Measurements from ENCODE around the gene SDK1. TPM values are rescaled to one million over a fixed set of nuclear protein-coding genes. Genes with fewer than 3 reads are reported as not detected.

SDK1 gene
- total RNA-seq, 2 donors from 2014 or later, result 4.8 to 13.2 TPM

DNA sequence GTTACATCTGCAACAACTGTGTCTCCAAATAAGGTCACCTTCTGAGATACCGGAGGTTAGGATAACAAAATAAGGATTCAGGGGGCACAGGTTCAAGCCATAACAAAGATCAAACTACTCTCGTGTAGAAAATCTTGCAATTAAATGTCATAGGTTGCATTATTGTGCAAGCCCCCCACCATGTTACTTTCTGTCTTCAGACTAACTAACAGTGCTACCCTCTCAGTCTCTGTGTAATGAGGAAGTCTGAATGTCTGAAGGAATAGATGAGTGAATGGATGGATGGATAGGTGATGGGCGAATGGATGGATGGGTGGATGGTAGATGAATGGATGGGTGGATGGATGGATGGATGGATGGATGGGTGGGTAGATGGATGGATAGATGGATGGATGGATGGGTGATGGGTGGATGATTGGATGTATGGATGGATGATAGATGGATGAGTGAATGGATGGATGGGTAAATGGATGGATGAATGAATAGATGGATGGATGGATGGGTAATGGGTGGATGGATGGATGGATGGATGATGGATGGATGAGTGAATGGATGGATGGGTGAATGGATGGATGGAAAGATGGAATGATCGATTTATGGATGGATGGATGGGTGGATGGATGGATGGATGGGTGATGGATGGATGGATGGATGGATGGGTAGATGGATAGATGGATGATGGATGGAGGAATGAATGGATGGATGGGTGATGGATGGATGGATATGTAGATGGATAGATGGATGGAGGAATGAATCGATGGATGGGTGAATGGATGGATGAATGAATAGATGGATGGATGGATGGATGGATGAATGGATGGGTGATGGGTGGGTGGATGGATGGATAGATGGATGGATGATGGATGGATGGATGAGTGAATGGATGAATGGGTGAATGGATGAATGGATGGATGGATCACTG lies 823.8 kb downstream of the SDK1 start:
- 95% methylated on average over 5 of the region's 5 CpGs for WGBS
- H3K27me3 ChIP-seq (replicated peaks; ENCODE audit: insufficient read depth), result no peaks in the 10 kb centered on the region
- H3K4me3 ChIP-seq, result no peak overlapping the region
- intact Hi-C loops (cut with DNase I), result no loop called here
- H3K9me3 ChIP-seq, result no peaks in the 10 kb centered on the region
- no peak for DNase-seq (ENCODE audit: low spot score)
- TF ChIP-seq POLR2AphosphoS5 (IDR thresholded peaks at IDR 0.05), result no peak
- TF ChIP-seq POLR2A (IDR thresholded peaks at IDR 0.05), result no peak
- TF ChIP-seq, protein P1, sequence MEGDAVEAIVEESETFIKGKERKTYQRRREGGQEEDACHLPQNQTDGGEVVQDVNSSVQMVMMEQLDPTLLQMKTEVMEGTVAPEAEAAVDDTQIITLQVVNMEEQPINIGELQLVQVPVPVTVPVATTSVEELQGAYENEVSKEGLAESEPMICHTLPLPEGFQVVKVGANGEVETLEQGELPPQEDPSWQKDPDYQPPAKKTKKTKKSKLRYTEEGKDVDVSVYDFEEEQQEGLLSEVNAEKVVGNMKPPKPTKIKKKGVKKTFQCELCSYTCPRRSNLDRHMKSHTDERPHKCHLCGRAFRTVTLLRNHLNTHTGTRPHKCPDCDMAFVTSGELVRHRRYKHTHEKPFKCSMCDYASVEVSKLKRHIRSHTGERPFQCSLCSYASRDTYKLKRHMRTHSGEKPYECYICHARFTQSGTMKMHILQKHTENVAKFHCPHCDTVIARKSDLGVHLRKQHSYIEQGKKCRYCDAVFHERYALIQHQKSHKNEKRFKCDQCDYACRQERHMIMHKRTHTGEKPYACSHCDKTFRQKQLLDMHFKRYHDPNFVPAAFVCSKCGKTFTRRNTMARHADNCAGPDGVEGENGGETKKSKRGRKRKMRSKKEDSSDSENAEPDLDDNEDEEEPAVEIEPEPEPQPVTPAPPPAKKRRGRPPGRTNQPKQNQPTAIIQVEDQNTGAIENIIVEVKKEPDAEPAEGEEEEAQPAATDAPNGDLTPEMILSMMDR (IDR thresholded peaks at IDR 0.05), result no peak
- H3K36me3 ChIP-seq, result no peaks in the 10 kb centered on the region
- H3K27ac ChIP-seq, result no peak overlapping the region
- H3K4me1 ChIP-seq (replicated peaks), result no peaks in the 10 kb centered on the region

DNA sequence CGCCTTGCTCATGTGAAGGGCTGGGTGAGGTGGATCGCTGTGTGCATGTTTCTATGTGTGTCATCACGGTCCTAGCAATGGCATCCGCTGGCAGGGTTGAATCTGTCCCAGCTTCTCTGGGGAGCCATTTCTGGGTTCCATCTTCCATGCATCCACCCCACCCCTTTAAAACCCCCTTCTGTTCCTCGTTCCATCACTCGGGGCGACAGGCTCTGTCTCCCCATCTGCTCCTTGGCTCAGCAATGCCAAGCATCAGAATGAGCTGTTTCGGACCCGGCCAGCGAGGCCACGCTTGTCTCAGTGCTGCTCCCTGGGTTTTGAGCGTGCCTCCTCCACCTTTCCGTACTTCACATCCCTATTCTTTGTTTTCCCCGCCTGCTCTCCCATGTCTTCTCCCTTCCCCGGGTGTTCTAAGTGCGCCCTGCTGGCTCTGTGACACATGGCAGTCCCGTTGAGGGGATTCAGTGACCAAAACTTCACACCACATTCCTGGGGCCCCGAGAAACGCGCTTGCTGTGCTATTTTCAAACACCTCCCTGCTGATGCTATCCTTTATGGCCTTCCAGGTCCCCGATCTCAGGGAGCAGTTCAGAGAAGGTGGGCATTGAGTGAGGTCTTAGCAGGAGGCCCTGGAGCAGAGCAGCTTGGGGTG lies 827.0 kb downstream of the SDK1 start:
- TF ChIP-seq POLR2A (IDR thresholded peaks at IDR 0.05) (no peak), POLR2AphosphoS5 (IDR thresholded peaks at IDR 0.05) (no peak)
- TF ChIP-seq, protein P1 (IDR thresholded peaks at IDR 0.05), result no peak
- intact Hi-C loops (cut with DNase I), result no loop called here
- Histone ChIP-seq H3K9me3 (no peaks in the 10 kb centered on the region), H3K4me1 (replicated peaks) (no peaks in the 10 kb centered on the region), H3K27me3 (replicated peaks; ENCODE audit: insufficient read depth) (no peaks in the 10 kb centered on the region), H3K27ac (no peak overlapping the region), H3K36me3 (no peaks in the 10 kb centered on the region), H3K4me3 (no peak overlapping the region)
- DNase-seq (ENCODE audit: low spot score), result no peak
- WGBS, result 93% methylated on average over 21 of the region's 21 CpGs

DNA sequence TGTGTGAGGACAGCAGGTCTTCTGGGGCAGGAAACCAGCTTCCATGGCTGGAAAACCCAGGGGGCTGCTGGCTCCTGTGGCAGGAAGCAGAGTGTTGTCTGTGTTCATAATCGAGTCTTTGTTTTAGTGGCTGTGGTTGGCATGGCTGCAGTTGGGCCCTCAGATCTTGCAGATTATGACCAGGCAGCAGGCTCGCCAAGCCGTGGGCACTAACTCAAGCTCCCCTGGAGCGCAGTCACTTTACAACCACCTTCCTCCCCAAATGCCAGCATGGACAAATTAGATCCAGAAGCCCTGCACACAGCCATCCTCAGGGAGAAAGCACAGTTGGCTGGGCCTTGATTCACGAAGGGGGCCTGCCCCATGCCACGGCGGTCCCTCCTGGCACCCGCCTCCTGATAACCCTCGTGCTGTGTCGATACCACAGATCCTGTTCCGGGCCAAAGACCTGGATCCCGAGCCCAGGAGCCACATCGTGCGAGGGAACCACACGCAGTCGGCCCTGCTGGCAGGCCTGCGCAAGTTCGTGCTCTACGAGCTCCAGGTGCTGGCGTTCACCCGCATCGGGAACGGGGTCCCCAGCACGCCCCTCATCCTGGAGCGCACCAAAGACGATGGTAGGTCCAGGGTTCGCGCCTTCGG lies 828.5 kb downstream of the SDK1 start:
- WGBS, result 86% methylated on average over 29 of the region's 29 CpGs
- Histone ChIP-seq H3K27me3 (replicated peaks; ENCODE audit: insufficient read depth) (no peaks in the 10 kb centered on the region), H3K4me3 (no peak overlapping the region), H3K27ac (no peak overlapping the region), H3K36me3 (no peaks in the 10 kb centered on the region), H3K4me1 (replicated peaks) (no peaks in the 10 kb centered on the region), H3K9me3 (no peaks in the 10 kb centered on the region)
- intact Hi-C loops (cut with DNase I), result no loop called here
- no peak for TF ChIP-seq POLR2A (IDR thresholded peaks at IDR 0.05)
- no peak for TF ChIP-seq POLR2AphosphoS5 (IDR thresholded peaks at IDR 0.05)
- DNase-seq (ENCODE audit: low spot score), result no peak

DNA sequence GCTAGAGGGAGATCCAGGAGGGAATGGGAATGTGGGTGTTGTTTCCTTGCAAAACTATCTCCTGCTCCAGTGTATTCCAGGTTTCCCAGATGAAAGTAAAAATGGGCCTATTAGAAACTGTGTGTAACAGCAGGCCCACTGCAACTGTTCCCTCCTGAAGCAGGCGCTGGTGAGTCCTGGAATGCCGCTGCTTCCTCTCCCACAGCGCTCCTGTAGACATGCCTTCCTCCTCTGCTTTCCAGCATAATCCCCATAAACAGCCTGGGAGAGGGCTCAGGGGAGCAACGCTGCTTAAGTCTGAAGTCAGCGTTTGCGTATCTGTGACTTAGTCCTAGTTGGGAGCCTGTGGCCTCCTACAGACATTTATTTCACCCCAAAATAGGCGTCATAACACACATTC lies 830.0 kb downstream of the SDK1 start:
- Histone ChIP-seq H3K27me3 (replicated peaks; ENCODE audit: insufficient read depth) (no peaks in the 10 kb centered on the region), H3K36me3 (no peaks in the 10 kb centered on the region), H3K4me3 (no peak overlapping the region), H3K4me1 (replicated peaks) (no peaks in the 10 kb centered on the region), H3K27ac (no peak overlapping the region), H3K9me3 (no peaks in the 10 kb centered on the region)
- intact Hi-C loops (cut with DNase I), result no loop called here
- no peak for DNase-seq (ENCODE audit: low spot score)
- WGBS, result 93% methylated on average over 7 of the region's 7 CpGs
- TF ChIP-seq POLR2A (IDR thresholded peaks at IDR 0.05) (no peak), POLR2AphosphoS5 (IDR thresholded peaks at IDR 0.05) (no peak)
- TF ChIP-seq, protein P1 (IDR thresholded peaks at IDR 0.05), result no peak

DNA sequence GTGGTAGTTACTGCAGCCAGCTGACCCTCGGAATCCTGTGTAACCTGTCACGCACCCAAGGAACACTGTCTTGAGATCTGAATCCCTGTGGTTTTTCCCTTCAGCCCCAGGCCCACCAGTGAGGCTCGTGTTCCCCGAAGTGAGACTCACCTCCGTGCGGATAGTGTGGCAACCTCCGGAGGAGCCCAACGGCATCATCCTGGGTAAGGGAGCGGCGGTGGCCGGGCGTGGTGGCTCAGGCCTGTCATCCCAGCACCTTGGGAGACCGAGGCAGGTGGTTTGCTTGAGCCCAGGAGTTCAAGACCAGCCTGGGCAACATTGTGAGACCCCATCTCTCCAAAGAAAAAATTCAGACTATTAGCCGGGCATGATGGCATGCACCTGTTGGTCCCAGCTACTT lies 831.2 kb downstream of the SDK1 start:
- Histone ChIP-seq H3K4me1 (replicated peaks) (no peaks in the 10 kb centered on the region), H3K27ac (no peak overlapping the region), H3K9me3 (no peaks in the 10 kb centered on the region), H3K27me3 (replicated peaks; ENCODE audit: insufficient read depth) (no peaks in the 10 kb centered on the region), H3K4me3 (no peak overlapping the region), H3K36me3 (no peaks in the 10 kb centered on the region)
- no peak for DNase-seq (ENCODE audit: low spot score)
- TF ChIP-seq POLR2A (IDR thresholded peaks at IDR 0.05), result no peak
- TF ChIP-seq POLR2AphosphoS5 (IDR thresholded peaks at IDR 0.05), result no peak
- TF ChIP-seq, protein P1 (IDR thresholded peaks at IDR 0.05), result no peak
- intact Hi-C loops (cut with DNase I), result no loop called here
- WGBS, result 92% methylated on average over 14 of the region's 14 CpGs
